Measurements from ENCODE around the gene SLC22A13. TPM values are rescaled to one million over a fixed set of nuclear protein-coding genes. Genes with fewer than 3 reads are reported as not detected.

Gene SLC22A13
- total and polyA plus RNA-seq, 2 experiments from 2014 or later, result 0.13 to 0.66 TPM

GRCh38 chr3:38283810-38284755, 18.5 kb downstream of the SLC22A13 start:
- TF ChIP-seq EZH2phosphoT487 (IDR thresholded peaks at IDR 0.05; ENCODE audit: unreplicated experiment) (no peak), JUNB (IDR thresholded peaks at IDR 0.05; ENCODE audit: unreplicated experiment) (no peak), ZNF462 (CRISPR knock-in tag; IDR thresholded peaks at IDR 0.05) (no peak), EZH2 (IDR thresholded peaks at IDR 0.05; ENCODE audit: low read depth, unreplicated experiment) (no peak), NANOG (IDR thresholded peaks at IDR 0.05; ENCODE audit: borderline replicate concordance) (no peak), POLR2AphosphoS5 (IDR thresholded peaks at IDR 0.05; ENCODE audit: low read depth) (no peak), STAT1 (IDR thresholded peaks at IDR 0.05; ENCODE audit: unreplicated experiment) (no peak)
- TF ChIP-seq, protein P1, sequence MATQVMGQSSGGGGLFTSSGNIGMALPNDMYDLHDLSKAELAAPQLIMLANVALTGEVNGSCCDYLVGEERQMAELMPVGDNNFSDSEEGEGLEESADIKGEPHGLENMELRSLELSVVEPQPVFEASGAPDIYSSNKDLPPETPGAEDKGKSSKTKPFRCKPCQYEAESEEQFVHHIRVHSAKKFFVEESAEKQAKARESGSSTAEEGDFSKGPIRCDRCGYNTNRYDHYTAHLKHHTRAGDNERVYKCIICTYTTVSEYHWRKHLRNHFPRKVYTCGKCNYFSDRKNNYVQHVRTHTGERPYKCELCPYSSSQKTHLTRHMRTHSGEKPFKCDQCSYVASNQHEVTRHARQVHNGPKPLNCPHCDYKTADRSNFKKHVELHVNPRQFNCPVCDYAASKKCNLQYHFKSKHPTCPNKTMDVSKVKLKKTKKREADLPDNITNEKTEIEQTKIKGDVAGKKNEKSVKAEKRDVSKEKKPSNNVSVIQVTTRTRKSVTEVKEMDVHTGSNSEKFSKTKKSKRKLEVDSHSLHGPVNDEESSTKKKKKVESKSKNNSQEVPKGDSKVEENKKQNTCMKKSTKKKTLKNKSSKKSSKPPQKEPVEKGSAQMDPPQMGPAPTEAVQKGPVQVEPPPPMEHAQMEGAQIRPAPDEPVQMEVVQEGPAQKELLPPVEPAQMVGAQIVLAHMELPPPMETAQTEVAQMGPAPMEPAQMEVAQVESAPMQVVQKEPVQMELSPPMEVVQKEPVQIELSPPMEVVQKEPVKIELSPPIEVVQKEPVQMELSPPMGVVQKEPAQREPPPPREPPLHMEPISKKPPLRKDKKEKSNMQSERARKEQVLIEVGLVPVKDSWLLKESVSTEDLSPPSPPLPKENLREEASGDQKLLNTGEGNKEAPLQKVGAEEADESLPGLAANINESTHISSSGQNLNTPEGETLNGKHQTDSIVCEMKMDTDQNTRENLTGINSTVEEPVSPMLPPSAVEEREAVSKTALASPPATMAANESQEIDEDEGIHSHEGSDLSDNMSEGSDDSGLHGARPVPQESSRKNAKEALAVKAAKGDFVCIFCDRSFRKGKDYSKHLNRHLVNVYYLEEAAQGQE (IDR thresholded peaks at IDR 0.05; ENCODE audit: unreplicated experiment), result no peak
- H3K36me3 Mint-ChIP-seq (ENCODE audit: low read depth), result no peaks in the 10 kb centered on the region
- H3K27ac Mint-ChIP-seq, result no peak overlapping the region
- H3K9me2 ChIP-seq (ENCODE audit: insufficient read depth), result no peaks in the 10 kb centered on the region
- ATAC-seq (no peak), DNase-seq (ENCODE audit: low spot score) (no peak)
- no peak overlapping the region for H3K4me2 ChIP-seq
- H3K4me1 ChIP-seq (ENCODE audit: insufficient read depth), result no peaks in the 10 kb centered on the region
- no peaks in the 10 kb centered on the region for H3K36me3 ChIP-seq (ENCODE audit: insufficient read depth)
- no peaks in the 10 kb centered on the region for H4K20me1 ChIP-seq (replicated peaks; ENCODE audit: insufficient read depth)
- H3K9me3 Mint-ChIP-seq, result no peaks in the 10 kb centered on the region; the same call in 2 of the 3 replicates
- H3K79me2 ChIP-seq (replicated peaks; ENCODE audit: insufficient read depth), result no peaks in the 10 kb centered on the region
- H3K27ac ChIP-seq (ENCODE audit: low read depth), result no peak overlapping the region
- no peak overlapping the region for H3K4me3 ChIP-seq
- H3F3A ChIP-seq (replicated peaks; ENCODE audit: low read depth), result no peaks in the 10 kb centered on the region
- 0 out of 3 replicates have a peak, but pooled peaks cover 3% of the 10 kb centered on the region for H3K4me1 Mint-ChIP-seq
- H3K27me3 ChIP-seq (ENCODE audit: insufficient read depth), result no peaks in the 10 kb centered on the region
- no peak overlapping the region for H3K4me3 Mint-ChIP-seq
- H3K27me3 Mint-ChIP-seq (ENCODE audit: insufficient read depth, low read depth, poor library complexity), result peaks cover 5% of the 10 kb centered on the region
- no peak overlapping the region for H2AFZ ChIP-seq
